HG03354 (cell line): ENCODE data around the gene CD4.

Source experiments
- ATAC-seq: cut with Tn5 transposase; IDR thresholded peaks from one replicate; pipeline ENCODE4 v1.9.1; 2021; ENCODE audit warnings: mild to moderate bottlenecking; ENCODE audit not compliant: unreplicated experiment, poor library complexity, severe bottlenecking

The CD4 gene

GRCh38 chr12:6839482-6840201 lies 50.3 kb downstream of the CD4 start:
- peak; percentile 89 for ATAC-seq

GRCh38 chr12:6840330-6840729 lies 51.0 kb downstream of the CD4 start:
- no peak for ATAC-seq

- no peak for ATAC-seq
Measured at GRCh38 chr12:6840761-6841515, 51.6 kb downstream of the CD4 start, which contains the start of gene GNB3. TSS of gene GNB3 (plus strand) at chr12:6840925. CDS start at chr12:6841288, 363 bp downstream.

GRCh38 chr12:6842075-6842474 lies 52.7 kb downstream of the CD4 start:
- ATAC-seq: no peak

GRCh38 chr12:6843118-6843902 lies 54.0 kb downstream of the CD4 start:
- no peak for ATAC-seq

GRCh38 chr12:6845395-6845794 lies 56.1 kb downstream of the CD4 start:
- no peak for ATAC-seq

- no peak for ATAC-seq
Measured at GRCh38 chr12:6846316-6846869, 57.1 kb downstream of the CD4 start.

GRCh38 chr12:6847676-6848075 lies 58.3 kb downstream of the CD4 start:
- no peak for ATAC-seq

- ATAC-seq: no peak
Measured at GRCh38 chr12:6849427-6849826, 60.1 kb downstream of the CD4 start.

- ATAC-seq: no peak
Measured at GRCh38 chr12:6849976-6850560, 60.7 kb downstream of the CD4 start.

- no peak for ATAC-seq
Measured at GRCh38 chr12:6850796-6851152, 61.4 kb downstream of the CD4 start.

- ATAC-seq: peak; percentile 62
Measured at GRCh38 chr12:6851153-6851920, 62.0 kb downstream of the CD4 start, which contains the start of gene CDCA3. TSS of gene CDCA3 (minus strand) at chr12:6851286. CDS start at chr12:6850952, 334 bp downstream.

GRCh38 chr12:6851921-6852650 lies 62.8 kb downstream of the CD4 start, which contains the start of gene USP5:
TSS of gene USP5 (plus strand) at chr12:6852150. CDS start at chr12:6852180, 30 bp downstream.
- ATAC-seq: peak; percentile 79

GRCh38 chr12:6852651-6853354 lies 63.5 kb downstream of the CD4 start:
- ATAC-seq: no peak

GRCh38 chr12:6853626-6854025 lies 64.3 kb downstream of the CD4 start:
- ATAC-seq: no peak

GRCh38 chr12:6854036-6854435 lies 64.7 kb downstream of the CD4 start:
- ATAC-seq: no peak

- ATAC-seq: no peak
Measured at GRCh38 chr12:6855322-6855721, 66.0 kb downstream of the CD4 start.

GRCh38 chr12:6858799-6859198 lies 69.5 kb downstream of the CD4 start:
- ATAC-seq: no peak
